GM23338 (cell line): ENCODE data around the gene CAMTA1.

Source experiments
- CREB1 ChIP-seq: fragments of 250-450 bp; sonication (Bioruptor Pico); IDR thresholded peaks from 2 replicates; pipeline ENCODE4 v1.5.0; 2020; ENCODE audit warnings: low read depth, mild to moderate bottlenecking, moderate library complexity
- EZH2 ChIP-seq: fragments of 200-600 bp; sonication (generic); IDR thresholded peaks from one replicate; pipeline ENCODE4 v1.8.0; 2017; ENCODE audit warnings: antibody characterized with exemption, mild to moderate bottlenecking, low read depth; ENCODE audit not compliant: unreplicated experiment
- EZH2phosphoT487 ChIP-seq: fragments of 200-600 bp; sonication (generic); IDR thresholded peaks from one replicate; pipeline ENCODE4 v1.8.1; 2018; ENCODE audit warnings: antibody characterized with exemption; ENCODE audit not compliant: unreplicated experiment
- POLR2AphosphoS5 ChIP-seq: IDR thresholded peaks from 2 replicates; pipeline ENCODE4 v1.6.1; 2016; ENCODE audit warnings: antibody characterized with exemption, low read depth
- ZNF331 ChIP-seq: fragments of 250-450 bp; sonication (Bioruptor Pico); IDR thresholded peaks from 2 replicates; pipeline ENCODE4 v1.5.0; 2020; ENCODE audit warnings: low read depth, mild to moderate bottlenecking, moderate library complexity
- TF ChIP-seq, protein P1 (sequence below), 2 experiments: fragments of 200-600 bp in 1 of 2; sonication (generic) in 1 of 2; conservative IDR thresholded peaks; 2 replicates each; pipeline versions ENCODE4 v1.5.1 to v1.6.1; 2016 to 2017; ENCODE audit warnings: antibody characterized with exemption in 2 of 2, low read depth in 2 of 2, mild to moderate bottlenecking in 2 of 2, moderate library complexity in 1 of 2
- TF ChIP-seq, protein P2 (sequence below): IDR thresholded peaks from 2 replicates; pipeline ENCODE4 v1.6.1; 2016; ENCODE audit warnings: antibody characterized with exemption
- TF ChIP-seq, protein P3 (sequence below): IDR thresholded peaks from one replicate; pipeline ENCODE4 v1.6.1; 2018; ENCODE audit warnings: antibody characterized with exemption; ENCODE audit not compliant: unreplicated experiment

DNA sequence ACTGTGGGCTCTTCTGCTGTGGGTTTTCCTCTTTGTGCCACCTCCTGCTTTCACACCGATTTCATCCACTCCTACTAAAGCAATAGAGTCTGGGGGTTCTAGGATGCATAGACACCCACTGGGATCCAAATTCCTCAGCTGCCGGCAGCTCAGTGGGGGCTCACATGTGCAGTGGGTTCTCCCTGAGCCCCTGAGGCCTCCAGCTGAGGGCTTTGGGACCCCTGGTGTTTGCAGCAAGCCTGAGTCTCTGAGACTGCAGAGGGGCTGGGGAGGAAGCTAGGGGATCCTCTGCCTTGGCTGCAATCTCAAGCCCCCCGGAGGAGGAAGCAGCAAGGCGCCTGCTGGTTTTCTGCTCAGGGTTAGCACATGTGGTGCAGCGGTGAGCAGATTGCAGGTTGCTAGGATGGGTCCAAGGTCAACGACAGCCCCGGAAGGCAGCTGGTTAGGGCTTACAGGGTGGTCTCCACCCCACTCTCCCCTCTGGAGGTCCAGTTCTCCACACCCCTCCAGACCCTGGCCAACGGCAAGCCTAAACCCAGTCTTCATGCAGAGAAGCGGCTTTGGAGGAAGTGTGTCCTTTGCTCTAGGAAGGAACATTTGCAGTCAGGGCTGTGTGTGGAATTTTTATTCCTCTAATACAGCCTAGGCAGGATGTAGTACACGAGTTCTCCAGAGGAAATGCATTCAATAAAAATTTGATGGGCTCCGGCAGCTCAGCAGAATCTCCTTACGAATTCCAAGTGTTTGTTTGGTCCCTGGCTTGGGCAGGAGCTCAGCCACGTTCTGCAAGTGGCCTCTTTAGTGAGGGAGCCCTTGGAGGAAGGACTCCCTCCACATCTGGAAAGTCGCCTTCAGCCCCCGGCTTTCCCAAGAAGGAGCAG, 716.7 kb downstream of the CAMTA1 start:
- TF ChIP-seq, protein P1, sequence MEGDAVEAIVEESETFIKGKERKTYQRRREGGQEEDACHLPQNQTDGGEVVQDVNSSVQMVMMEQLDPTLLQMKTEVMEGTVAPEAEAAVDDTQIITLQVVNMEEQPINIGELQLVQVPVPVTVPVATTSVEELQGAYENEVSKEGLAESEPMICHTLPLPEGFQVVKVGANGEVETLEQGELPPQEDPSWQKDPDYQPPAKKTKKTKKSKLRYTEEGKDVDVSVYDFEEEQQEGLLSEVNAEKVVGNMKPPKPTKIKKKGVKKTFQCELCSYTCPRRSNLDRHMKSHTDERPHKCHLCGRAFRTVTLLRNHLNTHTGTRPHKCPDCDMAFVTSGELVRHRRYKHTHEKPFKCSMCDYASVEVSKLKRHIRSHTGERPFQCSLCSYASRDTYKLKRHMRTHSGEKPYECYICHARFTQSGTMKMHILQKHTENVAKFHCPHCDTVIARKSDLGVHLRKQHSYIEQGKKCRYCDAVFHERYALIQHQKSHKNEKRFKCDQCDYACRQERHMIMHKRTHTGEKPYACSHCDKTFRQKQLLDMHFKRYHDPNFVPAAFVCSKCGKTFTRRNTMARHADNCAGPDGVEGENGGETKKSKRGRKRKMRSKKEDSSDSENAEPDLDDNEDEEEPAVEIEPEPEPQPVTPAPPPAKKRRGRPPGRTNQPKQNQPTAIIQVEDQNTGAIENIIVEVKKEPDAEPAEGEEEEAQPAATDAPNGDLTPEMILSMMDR (conservative IDR thresholded peaks at IDR 0.05; ENCODE audit: low read depth in 2 of 2), result no peak
- no peak for TF ChIP-seq ZNF331 (CRISPR knock-in tag)
- TF ChIP-seq EZH2, result no peak
- TF ChIP-seq, protein P2, sequence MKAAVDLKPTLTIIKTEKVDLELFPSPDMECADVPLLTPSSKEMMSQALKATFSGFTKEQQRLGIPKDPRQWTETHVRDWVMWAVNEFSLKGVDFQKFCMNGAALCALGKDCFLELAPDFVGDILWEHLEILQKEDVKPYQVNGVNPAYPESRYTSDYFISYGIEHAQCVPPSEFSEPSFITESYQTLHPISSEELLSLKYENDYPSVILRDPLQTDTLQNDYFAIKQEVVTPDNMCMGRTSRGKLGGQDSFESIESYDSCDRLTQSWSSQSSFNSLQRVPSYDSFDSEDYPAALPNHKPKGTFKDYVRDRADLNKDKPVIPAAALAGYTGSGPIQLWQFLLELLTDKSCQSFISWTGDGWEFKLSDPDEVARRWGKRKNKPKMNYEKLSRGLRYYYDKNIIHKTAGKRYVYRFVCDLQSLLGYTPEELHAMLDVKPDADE, result no peak
- TF ChIP-seq, protein P3, sequence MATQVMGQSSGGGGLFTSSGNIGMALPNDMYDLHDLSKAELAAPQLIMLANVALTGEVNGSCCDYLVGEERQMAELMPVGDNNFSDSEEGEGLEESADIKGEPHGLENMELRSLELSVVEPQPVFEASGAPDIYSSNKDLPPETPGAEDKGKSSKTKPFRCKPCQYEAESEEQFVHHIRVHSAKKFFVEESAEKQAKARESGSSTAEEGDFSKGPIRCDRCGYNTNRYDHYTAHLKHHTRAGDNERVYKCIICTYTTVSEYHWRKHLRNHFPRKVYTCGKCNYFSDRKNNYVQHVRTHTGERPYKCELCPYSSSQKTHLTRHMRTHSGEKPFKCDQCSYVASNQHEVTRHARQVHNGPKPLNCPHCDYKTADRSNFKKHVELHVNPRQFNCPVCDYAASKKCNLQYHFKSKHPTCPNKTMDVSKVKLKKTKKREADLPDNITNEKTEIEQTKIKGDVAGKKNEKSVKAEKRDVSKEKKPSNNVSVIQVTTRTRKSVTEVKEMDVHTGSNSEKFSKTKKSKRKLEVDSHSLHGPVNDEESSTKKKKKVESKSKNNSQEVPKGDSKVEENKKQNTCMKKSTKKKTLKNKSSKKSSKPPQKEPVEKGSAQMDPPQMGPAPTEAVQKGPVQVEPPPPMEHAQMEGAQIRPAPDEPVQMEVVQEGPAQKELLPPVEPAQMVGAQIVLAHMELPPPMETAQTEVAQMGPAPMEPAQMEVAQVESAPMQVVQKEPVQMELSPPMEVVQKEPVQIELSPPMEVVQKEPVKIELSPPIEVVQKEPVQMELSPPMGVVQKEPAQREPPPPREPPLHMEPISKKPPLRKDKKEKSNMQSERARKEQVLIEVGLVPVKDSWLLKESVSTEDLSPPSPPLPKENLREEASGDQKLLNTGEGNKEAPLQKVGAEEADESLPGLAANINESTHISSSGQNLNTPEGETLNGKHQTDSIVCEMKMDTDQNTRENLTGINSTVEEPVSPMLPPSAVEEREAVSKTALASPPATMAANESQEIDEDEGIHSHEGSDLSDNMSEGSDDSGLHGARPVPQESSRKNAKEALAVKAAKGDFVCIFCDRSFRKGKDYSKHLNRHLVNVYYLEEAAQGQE, result no peak
- no peak for TF ChIP-seq POLR2AphosphoS5
- no peak for TF ChIP-seq EZH2phosphoT487
- no peak for TF ChIP-seq CREB1
